NCI-H510A (cell line): ENCODE results near the gene EMILIN2.
"Not testable (repeated sequence)": the region's sequence is repeated elsewhere in the genome, so short reads cannot be mapped to it uniquely, and the experiment has no call there.

ENCODE experiments used
- DNase-seq: peaks from one replicate; lab custom pipeline; 2025; lab: John Stamatoyannopoulos, UW

EMILIN2 gene

DNA sequence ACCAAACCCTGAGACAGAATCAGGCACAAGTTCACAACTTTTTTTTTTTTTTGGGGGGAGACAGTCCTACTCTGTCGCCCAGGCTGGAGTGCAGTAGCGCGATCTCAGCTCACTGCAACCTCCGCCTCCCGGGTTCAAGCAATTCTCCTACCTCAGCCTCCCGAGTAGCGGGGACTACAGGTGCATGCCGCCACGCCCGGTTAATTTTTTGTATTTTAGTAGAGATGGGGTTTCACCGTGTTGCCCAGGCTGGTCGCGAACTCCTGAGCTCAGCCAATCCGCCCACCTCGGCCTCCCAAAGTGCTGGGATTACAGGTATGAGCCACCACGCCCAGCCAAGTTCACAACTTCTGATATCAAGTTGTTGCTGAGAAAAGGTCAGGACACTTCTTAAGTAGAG, 68.7 kb downstream of the EMILIN2 start:
- DNase-seq: not testable (repeated sequence)

DNA sequence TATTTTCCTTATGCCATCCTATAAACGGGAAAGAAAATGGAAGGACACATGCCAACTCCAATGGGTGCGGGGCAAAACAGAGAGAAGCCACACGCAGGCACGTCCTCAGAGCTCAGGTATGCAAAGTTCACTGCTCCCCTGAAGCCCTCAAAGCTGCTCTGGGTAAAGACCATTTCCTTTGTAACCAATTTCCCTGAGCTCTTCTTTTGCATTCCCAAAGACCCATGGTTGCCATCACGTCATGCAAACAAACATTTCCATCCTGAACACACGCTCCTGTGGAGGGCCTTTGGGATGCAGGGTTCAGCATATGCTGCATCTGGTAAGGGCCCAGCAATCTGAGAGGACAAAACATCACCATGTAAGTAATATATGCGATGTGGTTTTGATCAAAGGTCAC, 69.4 kb downstream of the EMILIN2 start:
- no peak for DNase-seq

DNA sequence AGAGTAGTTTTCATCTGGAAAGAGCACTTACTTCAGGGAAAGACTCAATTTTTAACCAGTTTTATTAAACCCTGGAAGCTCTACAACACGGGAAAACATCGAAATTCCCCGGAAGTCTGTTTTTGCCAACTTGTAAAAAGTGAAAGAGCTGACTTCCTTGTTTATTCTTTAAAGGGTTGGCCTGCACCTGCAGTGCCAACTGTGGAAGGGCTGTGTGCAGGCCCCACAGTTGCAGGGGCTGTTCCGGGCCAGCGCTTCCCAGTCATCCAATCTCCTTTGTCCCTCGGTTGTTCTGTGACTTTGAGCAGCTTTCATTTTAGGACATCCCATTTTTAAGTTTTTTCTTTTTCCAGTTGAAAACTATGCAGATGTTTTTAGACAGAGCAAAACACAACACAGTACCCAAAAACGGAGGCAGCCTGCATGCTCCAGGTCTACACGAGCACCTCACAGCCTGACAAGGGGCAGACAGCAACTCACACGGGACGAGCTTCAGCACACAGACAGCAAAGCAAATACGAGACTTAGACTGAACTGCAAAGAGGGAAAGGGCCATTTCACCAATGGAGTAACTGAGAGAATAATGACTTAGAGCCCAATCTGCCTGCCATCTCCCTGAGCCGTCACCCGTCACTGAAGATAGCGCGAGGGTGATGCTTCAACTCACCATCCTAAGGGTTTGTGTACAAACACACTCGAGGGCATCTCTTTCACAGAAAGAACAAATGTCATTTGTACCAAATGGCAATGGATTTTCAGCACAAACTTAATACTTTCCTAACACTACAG, 70.6 kb downstream of the EMILIN2 start:
- no peak for DNase-seq

DNA sequence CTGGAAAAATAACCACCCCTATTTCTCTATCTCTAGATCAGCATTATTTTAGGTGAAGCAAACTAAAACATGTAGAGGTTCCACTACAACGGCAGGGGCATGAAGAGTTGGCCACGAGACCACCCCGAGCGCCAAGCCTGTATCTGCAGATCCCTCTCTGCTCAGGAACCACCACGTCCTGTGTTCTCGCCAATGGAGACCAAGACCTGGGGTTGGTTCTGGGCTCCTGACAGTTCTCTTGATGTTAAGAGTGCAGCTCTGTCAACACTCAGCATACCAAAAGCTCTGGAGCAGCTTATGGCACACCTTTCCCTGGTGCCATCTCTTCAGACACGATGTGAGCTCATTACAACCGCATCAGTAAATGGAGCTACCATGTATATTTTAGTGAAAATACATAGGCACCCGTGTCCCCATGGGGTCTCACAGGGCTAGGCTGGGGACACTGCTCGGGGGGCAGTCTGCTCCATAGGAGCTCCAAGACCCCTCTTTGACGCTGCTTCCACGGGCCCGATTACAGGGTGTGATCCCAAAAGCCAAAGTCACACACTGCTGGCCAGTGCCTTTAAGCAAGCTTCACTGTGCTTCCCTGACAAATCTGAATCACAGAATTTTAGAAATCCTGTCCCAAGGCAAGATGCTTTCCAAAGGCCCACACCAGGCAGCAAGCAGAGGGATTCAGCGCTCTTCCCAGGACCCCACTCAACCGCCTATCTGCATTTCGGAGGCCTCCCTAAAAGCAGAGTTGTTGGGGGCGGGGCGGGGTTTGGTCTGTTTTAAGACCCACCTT, 72.2 kb downstream of the EMILIN2 start:
- no peak for DNase-seq

DNA sequence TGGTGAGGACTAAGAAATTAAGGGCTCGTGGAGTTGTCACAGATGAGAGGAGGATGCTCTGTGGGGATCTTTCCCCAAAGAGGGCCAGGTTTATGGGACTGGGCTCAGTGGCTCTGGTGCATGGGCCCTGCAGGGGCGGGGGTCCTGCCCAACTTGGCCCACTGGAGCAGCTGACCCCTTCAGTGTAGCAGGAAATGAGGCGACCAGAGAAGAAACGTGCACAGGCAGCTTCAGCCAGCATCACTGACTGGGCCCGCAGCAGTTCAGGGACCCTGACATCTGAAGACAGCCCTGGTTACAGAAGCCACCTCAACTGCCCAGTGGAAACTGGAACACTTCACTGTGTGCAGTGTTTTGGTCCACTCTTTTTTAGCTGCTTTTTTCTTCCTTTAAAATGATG, 72.8 kb downstream of the EMILIN2 start:
- DNase-seq: no peak

DNA sequence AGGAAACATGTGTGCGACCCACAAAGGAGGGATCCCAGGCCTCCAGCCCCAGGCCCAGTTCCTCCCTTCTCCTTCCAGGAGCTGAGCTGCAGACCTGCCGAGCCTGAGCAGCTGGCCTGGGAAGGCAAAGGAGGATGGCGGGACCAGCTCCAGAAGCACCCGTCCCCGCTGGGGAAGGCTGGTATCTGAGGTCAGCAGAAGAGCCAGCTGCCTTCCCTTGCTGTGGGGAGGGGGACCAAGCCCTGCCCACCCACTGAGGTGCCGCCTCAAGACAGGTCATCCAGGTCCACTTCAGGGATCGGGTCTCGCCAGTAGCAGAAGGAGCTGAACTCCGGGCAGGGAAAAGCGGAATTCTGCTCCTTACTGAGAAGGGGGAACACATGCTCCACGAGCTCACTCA, 73.2 kb downstream of the EMILIN2 start:
- DNase-seq: no peak

DNA sequence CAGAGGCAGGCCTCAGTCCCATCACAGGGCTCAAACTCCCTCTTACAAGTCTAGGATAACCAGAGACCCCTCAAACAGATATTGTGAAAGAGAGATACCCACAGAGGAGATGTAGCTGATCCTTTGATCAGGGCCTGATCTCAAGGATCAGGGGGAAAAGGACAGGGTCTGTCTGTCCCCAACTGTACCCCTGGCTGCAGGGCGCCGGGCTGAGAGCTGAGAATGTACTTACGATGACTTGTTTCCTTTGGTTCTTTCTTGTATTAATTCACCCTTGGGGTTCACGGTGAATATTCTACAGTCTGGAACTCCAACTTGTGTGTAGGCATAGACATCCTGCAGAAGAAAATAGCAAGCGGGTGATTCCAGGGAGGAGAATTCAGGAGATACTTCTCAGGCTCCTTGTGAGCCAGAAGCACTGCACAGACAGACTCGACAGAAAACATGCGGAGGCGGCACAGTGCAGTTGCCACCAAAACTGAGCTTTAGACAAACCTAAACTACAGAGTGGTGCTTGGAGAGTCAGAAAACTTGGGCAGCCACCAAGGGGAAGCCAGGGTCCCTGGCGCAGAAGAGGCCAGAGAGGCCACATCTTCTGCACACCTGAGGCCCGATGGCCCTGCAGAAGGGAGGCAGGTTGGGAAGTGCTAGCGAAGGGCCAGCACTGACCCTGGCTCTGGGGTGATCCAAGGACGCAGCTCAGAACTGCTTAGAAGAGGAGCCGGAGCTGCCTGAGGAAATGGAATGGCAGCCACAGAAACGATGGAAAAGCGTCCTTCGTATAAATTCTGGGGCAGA, 73.9 kb downstream of the EMILIN2 start:
- no peak for DNase-seq

DNA sequence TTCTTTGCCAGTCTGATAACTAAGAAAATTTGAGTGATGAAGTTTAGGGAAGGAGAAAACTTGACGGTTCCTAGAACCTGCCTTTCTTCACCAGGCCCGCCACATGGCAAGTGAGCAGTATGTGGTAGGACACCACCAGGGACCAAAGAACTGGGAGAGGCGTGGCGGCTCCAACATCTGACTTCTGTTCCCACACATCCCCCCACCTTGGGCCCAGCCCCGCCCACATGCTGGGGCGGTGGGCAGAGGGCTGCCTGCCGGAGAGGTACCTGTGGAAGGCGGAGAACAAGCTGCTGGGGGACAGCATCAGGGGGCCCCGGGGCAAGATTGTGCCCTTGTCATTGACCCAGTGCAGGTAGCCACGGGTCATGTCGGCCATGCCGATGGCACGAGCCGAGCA, 75.0 kb downstream of the EMILIN2 start:
- no peak for DNase-seq

DNA sequence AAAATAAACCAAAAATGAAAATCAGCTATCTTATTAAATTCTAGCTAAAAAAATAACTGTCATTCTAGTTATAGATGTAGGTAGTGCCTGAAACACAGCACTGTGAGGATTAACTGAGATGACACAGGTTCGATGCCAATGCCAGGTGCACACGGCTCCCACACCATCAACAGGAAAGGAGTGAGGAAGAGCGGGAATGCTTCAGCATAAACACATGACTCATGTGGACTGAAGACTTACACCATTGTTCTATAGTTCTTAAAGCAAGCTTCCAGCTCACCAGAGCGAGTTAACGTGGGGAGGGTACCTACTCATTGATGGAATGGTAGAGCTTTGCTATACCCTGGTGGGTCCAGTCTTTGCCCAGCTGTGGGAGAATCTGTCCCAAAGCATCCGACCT, 76.7 kb downstream of the EMILIN2 start:
- no peak for DNase-seq

DNA sequence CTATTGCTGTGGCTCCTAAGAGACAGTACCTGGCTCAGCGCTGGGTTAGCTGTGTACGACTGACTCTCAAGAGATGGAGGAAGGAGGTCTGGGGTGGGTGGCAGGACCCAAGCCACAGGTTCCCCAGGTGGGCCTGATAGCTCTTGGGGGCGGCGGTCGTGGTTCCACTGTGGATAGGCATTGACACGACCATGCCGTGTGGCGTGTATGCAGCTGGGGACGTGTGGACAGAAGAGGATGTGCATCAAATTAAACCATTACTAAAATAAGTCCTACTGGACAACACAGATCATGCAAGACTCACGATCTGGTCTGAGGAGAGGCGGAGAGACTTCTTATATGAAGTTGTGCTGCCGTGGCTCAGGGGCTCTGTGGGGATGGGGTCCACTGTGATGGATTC, 78.1 kb downstream of the EMILIN2 start:
- no peak for DNase-seq

DNA sequence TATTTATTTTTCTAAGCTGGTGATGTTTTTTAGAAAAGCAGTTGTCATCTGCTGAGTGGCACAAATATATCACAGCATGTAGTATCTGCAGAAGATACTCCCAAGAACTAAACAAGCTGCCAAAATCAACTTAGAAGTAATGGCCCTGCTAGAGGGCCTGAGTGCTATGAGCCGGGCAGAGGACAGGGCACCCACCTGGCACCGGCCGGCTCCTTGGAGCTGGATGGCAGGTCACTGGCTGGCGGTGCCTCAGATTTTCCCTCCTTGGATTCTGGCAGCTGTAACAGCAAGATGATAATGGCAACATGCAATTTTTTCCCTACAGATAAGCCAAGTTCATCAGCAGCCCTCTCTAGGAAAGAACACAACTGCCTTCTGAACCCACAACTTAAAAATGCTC, 79.7 kb downstream of the EMILIN2 start:
- DNase-seq: no peak

DNA sequence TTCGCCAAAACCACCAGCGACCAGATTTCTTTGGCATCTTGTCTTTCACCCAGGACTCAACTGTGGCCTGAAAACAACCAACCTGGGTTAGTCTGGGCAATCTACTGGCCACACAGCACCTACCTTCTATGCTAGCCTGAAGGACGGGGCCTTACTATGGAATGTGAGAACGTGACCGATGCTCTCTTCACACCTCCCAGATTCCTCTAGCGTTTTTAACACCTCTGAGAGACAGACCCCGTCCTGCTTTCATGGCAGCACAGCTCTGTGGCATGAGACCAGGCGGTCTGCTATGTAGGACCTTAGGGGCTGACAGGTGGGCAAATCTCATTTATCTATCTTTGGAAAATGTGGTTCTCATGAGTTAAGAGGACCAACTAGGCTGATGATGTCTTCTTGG, 80.9 kb downstream of the EMILIN2 start:
- no peak for DNase-seq

DNA sequence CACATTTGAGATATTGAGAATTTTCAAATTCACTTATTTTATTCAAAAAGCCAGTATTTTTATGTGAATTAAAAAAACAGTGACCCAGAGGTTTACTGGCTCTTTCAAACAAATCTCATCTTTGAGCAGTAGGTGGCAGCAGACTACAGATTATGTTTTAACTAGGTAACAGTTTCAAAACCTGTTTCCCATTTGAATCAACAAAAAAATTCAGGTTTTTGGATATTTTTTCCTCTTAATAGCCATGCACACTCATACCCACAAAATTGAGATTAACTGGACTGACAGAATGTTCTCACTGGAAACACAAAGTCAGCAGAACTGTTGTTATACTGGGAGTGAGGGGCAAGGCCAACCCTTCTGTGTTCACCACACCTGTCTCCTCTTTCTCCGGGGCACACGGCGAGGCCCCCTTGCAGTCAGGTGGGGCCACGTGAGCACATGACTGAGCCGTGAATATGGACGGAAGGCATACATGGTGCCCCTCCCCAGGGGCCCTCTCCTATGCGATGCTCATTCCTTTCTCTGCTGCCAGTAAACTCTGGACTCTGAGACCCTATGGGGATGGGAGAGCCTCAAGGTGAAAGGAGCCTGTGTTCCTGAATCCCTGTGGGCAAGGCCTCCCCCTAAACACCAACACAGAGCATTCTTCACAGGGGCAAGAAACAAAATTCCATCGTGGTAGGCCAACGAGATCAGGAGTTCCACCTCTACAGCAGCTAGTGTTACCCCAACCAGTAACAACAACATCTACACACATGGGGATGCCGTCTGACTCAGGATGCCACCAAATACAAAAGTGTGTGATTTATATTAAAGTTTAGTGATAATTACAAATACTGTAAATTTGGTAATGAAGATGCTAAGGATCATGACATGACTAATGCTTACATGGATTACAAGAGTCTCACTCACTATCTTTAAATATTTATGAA, 85.7 kb downstream of the EMILIN2 start:
- DNase-seq: peak; percentile 7

DNA sequence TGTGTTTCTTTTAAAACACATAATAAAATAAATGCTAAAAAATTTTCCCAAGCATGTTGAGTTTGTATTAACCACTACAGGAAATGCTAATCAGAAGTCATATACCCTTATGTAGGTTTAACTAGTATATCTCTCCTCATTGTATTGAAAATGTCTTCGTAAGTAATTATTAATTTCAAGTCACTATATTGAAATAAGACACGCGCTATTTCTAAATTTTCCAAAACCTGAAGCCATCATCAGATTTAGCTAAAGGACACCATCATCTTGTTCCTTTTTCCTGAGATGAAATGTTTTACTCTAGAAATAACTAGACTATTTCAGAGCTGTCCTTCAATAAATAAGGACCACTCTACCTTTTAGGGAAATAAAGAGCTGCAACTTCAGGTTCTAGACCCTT, 87.2 kb downstream of the EMILIN2 start:
- DNase-seq: no peak

DNA sequence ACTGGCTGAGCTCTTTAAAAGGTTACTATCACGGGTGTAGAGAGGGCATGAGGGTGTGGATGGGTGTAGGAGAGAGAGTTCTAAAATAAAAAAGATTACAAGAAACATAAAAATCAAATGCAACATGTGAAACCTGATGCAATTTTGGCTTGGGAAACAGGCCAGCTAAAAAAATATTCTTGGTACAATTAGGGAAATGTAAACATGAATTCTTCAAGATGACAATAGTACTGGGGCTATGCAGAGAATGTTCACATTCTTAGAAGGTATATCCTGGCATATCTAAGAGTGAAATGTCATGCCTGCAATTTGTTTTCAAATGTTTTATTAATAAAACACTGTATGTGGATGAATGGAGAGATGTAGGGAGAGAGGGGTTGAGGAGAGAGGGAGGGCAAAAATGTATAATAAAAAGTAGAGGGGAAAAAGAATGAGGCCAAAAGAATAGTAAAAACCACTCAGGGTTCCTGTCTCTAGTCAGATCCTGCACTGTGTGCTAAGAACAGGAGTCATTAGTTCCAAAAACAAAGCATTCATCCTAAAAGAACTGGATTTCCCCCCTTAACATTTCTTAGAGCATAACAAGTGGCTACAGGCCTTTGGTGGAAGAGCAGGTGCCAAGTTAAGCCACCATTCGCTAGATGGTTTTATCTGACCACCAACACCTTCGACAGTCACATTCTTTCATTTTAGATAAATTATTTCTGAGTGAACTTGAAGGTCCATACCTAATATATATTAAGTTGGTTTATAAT, 88.8 kb downstream of the EMILIN2 start:
- no peak for DNase-seq

DNA sequence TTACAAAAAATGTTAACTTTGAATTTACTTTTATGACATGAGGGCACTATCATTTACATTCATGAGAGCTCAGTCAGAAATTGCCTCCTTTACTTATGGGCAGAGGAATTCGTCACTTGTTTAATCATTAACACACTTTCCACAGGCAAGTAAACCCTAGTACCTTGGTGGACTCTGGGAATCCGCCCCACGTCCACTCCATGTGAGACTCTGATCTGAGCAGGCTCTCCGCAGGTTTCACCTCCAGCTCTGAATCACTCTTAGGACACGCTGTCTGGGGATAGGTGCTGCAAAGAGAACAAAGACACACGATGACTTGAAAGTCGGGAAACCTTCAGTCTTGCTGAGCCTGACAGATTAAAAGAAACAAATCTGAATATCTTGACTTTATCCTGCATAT, 92.5 kb downstream of the EMILIN2 start:
- DNase-seq: no peak

DNA sequence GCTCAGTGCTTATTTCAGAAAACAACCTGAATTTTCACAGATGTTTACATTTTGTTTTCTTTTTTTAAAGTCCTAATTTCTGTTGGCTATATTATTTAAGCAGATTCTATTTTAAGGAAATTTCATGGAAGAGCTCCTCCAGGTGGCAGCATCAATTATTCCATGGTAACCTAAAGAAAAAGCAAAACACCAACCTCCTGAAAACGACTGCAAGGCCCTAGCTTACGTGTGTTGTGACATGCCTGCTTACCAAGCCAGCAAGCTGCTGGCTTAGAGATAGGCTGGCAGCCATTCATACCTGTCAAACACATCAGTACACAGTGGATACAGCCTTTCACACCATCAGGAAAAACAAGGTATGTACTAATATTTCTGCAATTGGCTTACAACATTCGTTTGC, 101.2 kb downstream of the EMILIN2 start:
- no peak for DNase-seq

DNA sequence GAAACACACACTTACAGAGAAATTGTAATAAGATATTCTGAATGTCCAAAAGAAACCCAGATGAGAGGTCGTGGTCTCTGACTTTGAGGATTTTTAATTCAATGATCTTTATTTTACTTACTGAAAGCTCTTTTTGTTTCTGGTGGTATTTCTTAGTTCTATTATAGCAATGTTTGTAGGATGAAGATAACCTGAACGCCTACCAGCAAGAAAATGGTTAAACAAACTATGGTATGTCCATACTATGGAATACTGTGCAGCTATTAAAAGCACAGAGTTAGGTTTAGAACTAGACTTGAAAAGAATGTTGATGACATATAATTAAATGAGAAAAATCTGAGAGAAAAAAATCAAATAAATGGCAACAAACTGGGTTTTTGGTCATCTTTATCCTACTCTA, 105.8 kb downstream of the EMILIN2 start:
- no peak for DNase-seq

DNA sequence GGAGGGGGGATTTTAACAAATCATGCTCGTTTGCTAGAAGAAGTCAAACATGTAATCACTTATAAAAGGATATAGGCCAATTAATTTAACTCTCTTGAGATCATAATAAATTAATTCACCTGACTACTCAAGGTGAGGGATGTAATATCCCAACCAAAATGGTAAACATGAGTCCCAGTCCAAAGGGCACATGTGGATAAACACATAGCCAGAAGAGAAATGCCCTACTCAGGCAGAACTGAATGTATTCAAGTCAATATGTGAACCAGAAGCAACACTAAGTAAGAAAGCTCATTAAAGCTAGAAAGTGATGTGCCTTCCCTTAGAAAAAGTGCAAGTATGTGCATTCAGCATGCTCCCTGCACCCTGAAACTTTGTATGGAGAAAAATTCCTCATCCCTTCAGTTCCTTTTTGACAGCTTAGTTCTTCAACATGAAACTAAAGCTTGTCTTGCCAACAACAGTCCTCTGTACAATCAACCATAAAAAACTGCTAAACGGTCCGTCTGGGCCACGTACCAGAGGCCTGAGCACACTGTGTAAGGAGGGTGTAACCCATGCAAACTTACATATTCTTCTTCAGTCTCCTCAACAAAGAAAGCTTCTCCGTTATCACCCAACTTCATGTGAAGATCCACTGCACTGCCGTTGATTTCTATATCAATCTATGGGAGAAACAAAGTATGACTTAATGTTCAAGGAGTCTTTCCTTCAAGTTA, 107.3 kb downstream of the EMILIN2 start:
- no peak for DNase-seq
